Measurements from ENCODE around the gene DLG3. TPM values are rescaled to one million over a fixed set of nuclear protein-coding genes. Genes with fewer than 3 reads are reported as not detected.

DLG3 gene
- total RNA-seq, 1 experiment from 2014 or later = 41.7 TPM

DNA sequence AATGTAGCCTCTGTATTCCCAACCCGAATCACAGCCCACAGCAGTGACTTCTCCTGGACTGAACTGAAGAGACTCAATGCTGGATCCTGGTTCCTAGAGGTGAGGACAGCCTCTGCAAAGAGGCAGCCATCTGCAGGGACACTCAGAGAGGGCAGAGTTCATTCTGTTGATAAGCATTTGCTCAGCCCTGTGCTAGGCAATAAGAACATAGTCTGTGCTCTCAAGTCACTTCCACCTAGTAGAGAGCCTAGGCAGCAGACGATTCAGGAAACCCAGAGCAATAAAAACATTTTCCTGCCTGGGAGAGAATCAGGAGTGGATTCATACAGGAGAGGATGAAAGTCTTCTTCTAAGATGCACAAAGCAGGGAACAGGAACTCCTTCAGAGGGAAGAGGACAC, 17.3 kb upstream of the DLG3 start (continued):
- TF ChIP-seq ZNF532 (CRISPR knock-in tag; IDR thresholded peaks at IDR 0.05; ENCODE audit: borderline replicate concordance) = no peak

DNA sequence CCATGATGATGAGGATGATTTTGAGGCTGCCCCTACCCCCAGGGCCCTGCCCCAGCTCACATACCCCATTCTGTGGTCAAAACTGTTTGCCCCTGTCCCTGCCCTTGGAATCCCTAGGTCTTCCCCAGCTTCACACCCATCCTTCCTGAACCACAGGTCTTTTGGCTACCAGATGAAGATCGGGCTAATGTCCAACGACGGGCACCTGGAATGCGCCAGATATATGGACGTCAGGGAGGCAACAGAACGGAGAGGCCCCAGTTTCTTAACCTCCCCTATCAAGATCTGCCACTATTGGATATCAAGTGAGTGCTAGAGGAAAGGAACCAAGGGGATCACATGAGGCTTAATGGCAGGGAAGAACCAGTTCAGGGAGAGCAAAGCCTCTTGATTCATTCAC, 14.9 kb upstream of the DLG3 start:
- Mint-ChIP-seq H3K4me1 (peaks cover 7% of the 10 kb centered on the region), H3K27me3 (ENCODE audit: low read depth) (no peaks in the 10 kb centered on the region; the same call in 1 of the 2 replicates), H3K4me3 (no peak overlapping the region), H3K36me3 (peaks cover 8% of the 10 kb centered on the region), H3K27ac (no peak overlapping the region), H3K9me3 (no peaks in the 10 kb centered on the region)
- ChIA-PET CTCF (no interaction called here), POLR2A (no interaction called here)
- TF ChIP-seq ZNF219 (CRISPR knock-in tag; IDR thresholded peaks at IDR 0.05; ENCODE audit: borderline replicate concordance) (no peak), USF1 (CRISPR knock-in tag; IDR thresholded peaks at IDR 0.05) (no peak), ELF4 (CRISPR knock-in tag; IDR thresholded peaks at IDR 0.05; ENCODE audit: low read depth) (no peak)
- TF ChIP-seq, protein P1, sequence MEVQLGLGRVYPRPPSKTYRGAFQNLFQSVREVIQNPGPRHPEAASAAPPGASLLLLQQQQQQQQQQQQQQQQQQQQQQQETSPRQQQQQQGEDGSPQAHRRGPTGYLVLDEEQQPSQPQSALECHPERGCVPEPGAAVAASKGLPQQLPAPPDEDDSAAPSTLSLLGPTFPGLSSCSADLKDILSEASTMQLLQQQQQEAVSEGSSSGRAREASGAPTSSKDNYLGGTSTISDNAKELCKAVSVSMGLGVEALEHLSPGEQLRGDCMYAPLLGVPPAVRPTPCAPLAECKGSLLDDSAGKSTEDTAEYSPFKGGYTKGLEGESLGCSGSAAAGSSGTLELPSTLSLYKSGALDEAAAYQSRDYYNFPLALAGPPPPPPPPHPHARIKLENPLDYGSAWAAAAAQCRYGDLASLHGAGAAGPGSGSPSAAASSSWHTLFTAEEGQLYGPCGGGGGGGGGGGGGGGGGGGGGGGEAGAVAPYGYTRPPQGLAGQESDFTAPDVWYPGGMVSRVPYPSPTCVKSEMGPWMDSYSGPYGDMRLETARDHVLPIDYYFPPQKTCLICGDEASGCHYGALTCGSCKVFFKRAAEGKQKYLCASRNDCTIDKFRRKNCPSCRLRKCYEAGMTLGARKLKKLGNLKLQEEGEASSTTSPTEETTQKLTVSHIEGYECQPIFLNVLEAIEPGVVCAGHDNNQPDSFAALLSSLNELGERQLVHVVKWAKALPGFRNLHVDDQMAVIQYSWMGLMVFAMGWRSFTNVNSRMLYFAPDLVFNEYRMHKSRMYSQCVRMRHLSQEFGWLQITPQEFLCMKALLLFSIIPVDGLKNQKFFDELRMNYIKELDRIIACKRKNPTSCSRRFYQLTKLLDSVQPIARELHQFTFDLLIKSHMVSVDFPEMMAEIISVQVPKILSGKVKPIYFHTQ (CRISPR knock-in tag; IDR thresholded peaks at IDR 0.05) = no peak
- ATAC-seq (no peak), DNase-seq (ENCODE audit: low spot score) (no peak)

DNA sequence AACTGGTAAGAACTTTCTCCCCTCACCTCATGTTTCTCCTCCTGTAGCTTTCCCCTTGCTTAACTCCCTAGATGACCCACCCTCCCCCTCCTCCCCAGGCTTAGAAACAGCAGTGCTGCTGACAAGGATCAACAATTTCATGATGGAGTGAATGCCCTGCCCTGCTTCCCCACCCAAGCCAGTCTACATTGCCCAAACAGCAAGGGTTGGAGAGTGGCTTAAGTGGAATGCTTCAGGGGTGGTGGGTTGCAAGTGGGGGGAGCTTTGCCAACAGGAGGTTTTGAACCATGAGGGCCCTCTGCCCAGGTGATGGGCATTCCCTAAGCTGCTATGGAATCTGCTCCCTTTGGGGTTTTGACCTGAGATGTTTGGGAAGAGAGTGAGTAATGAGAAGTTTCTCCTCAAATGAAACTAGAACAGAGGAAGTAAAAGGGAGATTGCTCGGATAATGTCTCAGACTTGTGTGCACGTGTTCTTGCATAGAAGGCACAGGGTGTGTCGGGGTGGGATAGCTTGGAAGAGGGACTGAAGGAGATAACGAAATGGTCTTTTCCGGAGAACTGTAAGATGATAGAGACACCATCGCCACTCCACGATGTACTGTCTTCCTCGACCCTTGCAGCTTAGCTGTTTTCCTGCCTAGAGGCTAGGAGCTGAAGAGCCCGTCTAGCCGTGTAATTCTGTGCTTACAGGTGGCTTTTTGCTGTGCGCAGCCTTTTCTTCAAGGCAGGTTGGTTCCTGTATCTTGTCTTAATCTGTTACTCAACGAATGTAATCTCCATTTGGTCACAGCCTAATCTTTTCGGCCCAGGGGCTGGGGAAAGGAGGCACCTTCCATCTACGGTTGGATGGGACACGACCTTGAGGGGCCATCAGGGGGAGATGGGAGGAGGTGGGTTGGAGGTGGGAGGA, 11.4 kb upstream of the DLG3 start:
- POLR2A ChIA-PET = interaction anchor here (1.1 to 3.8 kb wide), 2 partner anchors 10 to 11 kb away, joined by 4 to 20 read pairs; partner anchors contain the start of genes DLG3 and GDPD2
- Mint-ChIP-seq H3K4me1 (peaks cover 16% of the 10 kb centered on the region), H3K36me3 (peaks cover 8% of the 10 kb centered on the region; the same call in 1 of the 2 replicates), H3K9me3 (no peaks in the 10 kb centered on the region), H3K27ac (no peak overlapping the region), H3K27me3 (ENCODE audit: low read depth) (peaks cover 10% of the 10 kb centered on the region), H3K4me3 (peak overlapping the region; percentile 91)
- DNase-seq (ENCODE audit: low spot score) (no peak), ATAC-seq (no peak)
- TF ChIP-seq FOXP4 (CRISPR knock-in tag; IDR thresholded peaks at IDR 0.05) = no peak
- no peak for TF ChIP-seq ZNF138 (CRISPR knock-in tag; conservative IDR thresholded peaks at IDR 0.05)
- no peak for TF ChIP-seq ZNF512 (CRISPR knock-in tag; IDR thresholded peaks at IDR 0.05; ENCODE audit: borderline replicate concordance)
- TF ChIP-seq GRHL2 (CRISPR knock-in tag; IDR thresholded peaks at IDR 0.05; ENCODE audit: insufficient replicate concordance, severe bottlenecking) = no peak
- no peak for TF ChIP-seq ELF4 (CRISPR knock-in tag; IDR thresholded peaks at IDR 0.05; ENCODE audit: low read depth)
- TF ChIP-seq ZNF219 (CRISPR knock-in tag; IDR thresholded peaks at IDR 0.05; ENCODE audit: borderline replicate concordance) = no peak
- TF ChIP-seq ATF2 (CRISPR knock-in tag; IDR thresholded peaks at IDR 0.05; ENCODE audit: borderline replicate concordance, low read depth) = no peak
- no peak for TF ChIP-seq USF2 (CRISPR knock-in tag; IDR thresholded peaks at IDR 0.05)
- TF ChIP-seq HMGA2 (CRISPR knock-in tag; IDR thresholded peaks at IDR 0.05) = no peak
- CTCF ChIA-PET = interaction anchor here (1.2 to 5.1 kb wide), 6 partner anchors 9 to 232 kb away, joined by 3 to 94 read pairs (median 7); partner anchors contain the start of genes DLG3 and GDPD2

All from WTC11 (cell line).